ENCODE data around the gene ALDH6A1. TPM values are rescaled to one million over a fixed set of nuclear protein-coding genes. Genes with fewer than 3 reads are reported as not detected.

ALDH6A1 gene
- total and polyA plus RNA-seq, 2 of the 8 experiments (the other 6 are each of a cell fraction or from before 2014, with no cell fraction given), result 12.1 to 28.7 TPM

DNA sequence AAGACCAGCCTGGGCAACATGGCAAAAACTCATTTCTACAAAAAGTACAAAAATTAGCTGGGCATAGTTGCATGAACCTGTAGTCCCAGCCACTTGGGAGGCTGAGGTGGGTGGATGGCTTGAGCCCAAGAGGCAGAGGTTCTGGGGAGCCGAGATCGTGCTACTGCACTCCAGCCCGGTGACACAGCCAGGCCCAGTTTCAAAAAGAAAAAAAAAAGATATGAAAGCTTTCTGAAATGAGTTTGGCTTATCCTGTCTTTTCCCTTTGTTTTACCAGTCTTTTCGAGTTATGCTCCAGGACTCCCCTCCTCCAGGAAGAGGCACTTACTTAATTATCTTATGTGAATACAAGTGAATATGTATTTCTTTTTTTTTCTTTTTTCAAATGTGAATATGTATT, 61.9 kb downstream of the ALDH6A1 start:
- no peak overlapping the region for H2AFZ ChIP-seq (ENCODE audit: low read length)
- TF ChIP-seq CHD1 (IDR thresholded peaks at IDR 0.05; ENCODE audit: low read depth, low read length) (no peak), RNF2 (IDR thresholded peaks at IDR 0.05; ENCODE audit: borderline replicate concordance, low read depth, low read length, missing control alignments, poor library complexity, severe bottlenecking) (no peak), GABPA (IDR thresholded peaks at IDR 0.05; ENCODE audit: borderline replicate concordance, insufficient read depth, low read length) (no peak), BCL11A (IDR thresholded peaks at IDR 0.05; ENCODE audit: low read depth in 2 of 2, low read length in 2 of 2) (no peak), POU5F1 (IDR thresholded peaks at IDR 0.05; ENCODE audit: low read depth, low read length) (no peak), TAF7 (optimal IDR thresholded peaks at IDR 0.05; ENCODE audit: borderline replicate concordance, low read depth, low read length) (no peak), E2F6 (IDR thresholded peaks at IDR 0.05) (no peak)
- no peak overlapping the region for H3K4me2 ChIP-seq (ENCODE audit: insufficient read depth in 1 of 2, low read depth in 2 of 2, low read length in 2 of 2)
- no peaks in the 10 kb centered on the region for H4K20me1 ChIP-seq (replicated peaks in 1 of 2; ENCODE audit: control insufficient read depth in 1 of 2, insufficient read depth in 2 of 2, low read length in 2 of 2)
- H3K18ac ChIP-seq (ENCODE audit: extremely low read depth, low read length), result no peak overlapping the region
- H3K56ac ChIP-seq (replicated peaks; ENCODE audit: insufficient read length, low read depth, low read length), result no peak overlapping the region
- peaks cover 0 to 2% (median 0%) of the 10 kb centered on the region in 4 experiments; a peak in 1 of 7 replicates for H3K4me1 ChIP-seq (replicated peaks in 1 of 4; ENCODE audit: control insufficient read depth in 3 of 4, insufficient read depth in 4 of 4, low read length in 3 of 4)
- no peak overlapping the region for H4K5ac ChIP-seq (ENCODE audit: insufficient read length, low read depth, low read length)
- H4K8ac ChIP-seq (ENCODE audit: extremely low read depth, insufficient read depth, low read length), result no peak overlapping the region
- WGBS, 2 experiments (ENCODE audit: extremely low coverage in 1 of 2, insufficient coverage in 1 of 2, insufficient read length in 1 of 2, insufficient replicate concordance in 2 of 2, low coverage in 1 of 2, low lambda C conversion rate in 2 of 2, missing lambda C conversion rate in 1 of 2), result 90% methylated on average over 4 of the region's 4 CpGs; no CpG with 5 or more reads in 1 of the 2 experiments
- H3K23ac ChIP-seq (ENCODE audit: insufficient read length), result no peak overlapping the region
- ChIA-PET CTCF (ENCODE audit: partially characterized antibody) (interaction anchor here (0.6 to 1.2 kb wide), 3 partner anchors 9 to 246 kb away, joined by 3 to 4 read pairs (median 3); no protein-coding TSS in a partner anchor), POLR2A (ENCODE audit: partially characterized antibody) (no interaction called here)
- no peak overlapping the region for H2BK15ac ChIP-seq (ENCODE audit: low read length)
- H3K9me3 ChIP-seq (ENCODE audit: insufficient read depth in 2 of 2, low read depth in 1 of 2, low read length in 1 of 2), result no peaks in the 10 kb centered on the region
- H2BK5ac ChIP-seq (ENCODE audit: low read depth, low read length), result no peak overlapping the region
- no peak overlapping the region for H3K27ac ChIP-seq (ENCODE audit: low read depth, low read length)
- FAIRE-seq (no peak), DNase-seq (ENCODE audit: low read depth in 1 of 2, low spot score in 2 of 2) (no peak)
- no peaks in the 10 kb centered on the region for H3K27me3 ChIP-seq (replicated peaks in 1 of 4; ENCODE audit: control insufficient read depth in 3 of 4, extremely low read depth in 1 of 4, insufficient read depth in 3 of 4, low read length in 3 of 4)
- H3K4me3 ChIP-seq (ENCODE audit: extremely low read depth in 1 of 4, insufficient read depth in 2 of 4, low read depth in 3 of 4, low read length in 4 of 4), result no peak overlapping the region
- no peak overlapping the region for H2BK120ac ChIP-seq (replicated peaks; ENCODE audit: low read depth, low read length)
- H3K9ac ChIP-seq (replicated peaks in 1 of 4; ENCODE audit: extremely low read depth in 1 of 4, low read depth in 3 of 4, low read length in 3 of 4), result no peak overlapping the region
- H3K79me1 ChIP-seq (ENCODE audit: low read depth, low read length), result no peaks in the 10 kb centered on the region
- H4K91ac ChIP-seq (replicated peaks; ENCODE audit: insufficient read length, low read length), result no peak overlapping the region
- H2AK5ac ChIP-seq (ENCODE audit: low read depth, low read length), result no peak overlapping the region
- no peak overlapping the region for H3K4ac ChIP-seq (replicated peaks; ENCODE audit: insufficient read length, low read depth, low read length)
- no peak overlapping the region for H3K14ac ChIP-seq (ENCODE audit: insufficient read length)
- H2BK20ac ChIP-seq (ENCODE audit: low read length), result no peak overlapping the region
- no peak overlapping the region for H2BK12ac ChIP-seq (ENCODE audit: low read depth, low read length)
- H3K23me2 ChIP-seq (ENCODE audit: low read depth, low read length), result peaks cover 8% of the 10 kb centered on the region; the same call in 1 of the 2 replicates
- H3K79me2 ChIP-seq (ENCODE audit: control insufficient read depth in 1 of 2, insufficient read depth in 2 of 2, low read length in 2 of 2), result no peaks in the 10 kb centered on the region
- no peaks in the 10 kb centered on the region for H3K36me3 ChIP-seq (ENCODE audit: control insufficient read depth in 2 of 4, insufficient read depth in 4 of 4, low read length in 3 of 4)
